HG03159 (cell line): ENCODE data around the gene ERBIN.
A peak's percentile ranks its signal among the peaks of the same experiment; 100 is the strongest.
"Not testable (repeated sequence)": the region's sequence is repeated elsewhere in the genome, so short reads cannot be mapped to it uniquely, and the experiment has no call there.

ENCODE experiments used
- ATAC-seq: cut with Tn5 transposase; IDR thresholded peaks from one replicate; pipeline ENCODE4 v1.9.1; 2021; ENCODE audit warnings: mild to moderate bottlenecking, moderate library complexity; ENCODE audit not compliant: unreplicated experiment

Gene ERBIN

GRCh38 chr5:65961633-65962032 is 35.3 kb downstream of the ERBIN start:
- ATAC-seq, result peak; percentile 79

GRCh38 chr5:65967288-65968066 is 41.1 kb downstream of the ERBIN start:
- ATAC-seq, result no peak

- no peak for ATAC-seq
Measured at GRCh38 chr5:65969539-65970393, 43.4 kb downstream of the ERBIN start.

GRCh38 chr5:65970481-65971367 is 44.3 kb downstream of the ERBIN start:
- no peak for ATAC-seq

GRCh38 chr5:65971643-65972042 is 45.3 kb downstream of the ERBIN start:
- ATAC-seq, result no peak

DNA sequence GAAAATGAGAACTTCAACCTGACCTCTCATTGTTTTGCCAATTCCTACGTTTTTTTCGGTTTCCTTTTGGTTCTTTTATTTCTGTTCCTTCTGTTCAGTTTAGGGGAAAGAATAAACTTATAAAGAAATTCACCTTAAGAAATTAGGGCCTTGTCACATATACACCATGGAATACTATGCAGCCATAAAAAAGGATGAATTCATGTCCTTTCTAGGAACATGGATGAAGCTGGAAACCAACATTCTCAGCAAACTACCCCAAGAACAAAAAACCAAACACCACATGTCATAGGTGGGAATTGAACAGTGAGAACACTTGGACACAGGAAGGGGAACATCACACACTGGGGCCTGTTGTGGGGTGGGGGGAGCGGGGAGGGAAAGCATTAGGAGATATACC is 46.5 kb downstream of the ERBIN start:
- not testable (repeated sequence) for ATAC-seq

DNA sequence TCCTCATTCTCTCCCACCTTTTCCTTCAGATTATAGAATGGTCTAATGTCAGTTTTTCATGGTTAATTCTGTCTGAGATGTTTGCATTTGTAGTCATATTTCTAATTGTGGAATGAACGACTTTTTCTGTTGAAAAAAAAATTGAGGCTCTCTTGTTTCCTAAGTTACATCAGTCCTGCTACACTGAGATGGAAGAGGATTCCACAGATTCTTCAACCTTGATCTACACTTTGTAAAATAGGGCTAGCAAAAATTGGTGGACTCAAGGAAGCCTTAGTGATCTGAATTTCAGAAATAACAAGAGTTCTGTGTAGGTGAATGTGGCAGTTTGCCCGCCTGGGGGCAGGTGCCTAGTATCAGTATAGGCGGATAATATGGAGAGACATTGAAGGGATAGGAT is 51.9 kb downstream of the ERBIN start:
- ATAC-seq, result no peak

DNA sequence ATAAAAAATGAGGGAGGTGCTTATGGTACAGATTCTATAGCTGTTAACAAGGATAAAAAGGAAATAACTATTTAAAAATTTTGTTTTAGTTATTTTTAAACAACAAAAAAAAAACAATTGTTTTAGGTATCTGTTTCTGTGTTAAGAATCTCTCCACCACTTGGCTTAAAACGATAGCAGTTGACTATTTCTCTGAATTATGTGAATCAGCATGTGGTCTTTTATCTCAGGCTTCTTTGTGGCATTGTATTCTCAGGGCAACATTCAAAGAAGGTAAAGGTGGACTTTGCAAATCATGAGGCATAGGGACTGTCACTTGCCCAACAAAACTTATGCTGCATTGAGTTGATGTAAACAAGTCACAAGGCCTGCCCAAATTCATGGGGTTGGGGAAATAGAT is 55.2 kb downstream of the ERBIN start:
- ATAC-seq, result no peak

- ATAC-seq, result no peak
Measured at GRCh38 chr5:65981969-65982619, 55.7 kb downstream of the ERBIN start.

DNA sequence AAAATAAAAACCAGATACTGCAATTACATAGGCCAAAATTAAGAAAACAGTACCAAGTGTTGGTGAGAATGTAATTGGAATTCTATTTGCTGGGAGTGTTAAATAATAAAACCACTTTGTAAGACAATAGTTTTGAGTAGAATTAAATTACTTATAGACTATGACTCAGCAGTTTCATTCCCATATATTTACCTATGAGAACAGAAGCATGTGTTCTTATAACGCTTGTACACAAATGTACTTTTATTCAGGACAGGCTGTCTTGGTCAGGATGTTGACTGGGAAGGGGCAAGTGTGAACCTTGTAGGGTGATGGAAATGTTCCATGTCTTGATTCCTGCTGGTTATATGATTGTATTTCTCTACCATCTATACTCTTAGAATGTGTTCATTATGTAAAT is 56.3 kb downstream of the ERBIN start:
- no peak for ATAC-seq

DNA sequence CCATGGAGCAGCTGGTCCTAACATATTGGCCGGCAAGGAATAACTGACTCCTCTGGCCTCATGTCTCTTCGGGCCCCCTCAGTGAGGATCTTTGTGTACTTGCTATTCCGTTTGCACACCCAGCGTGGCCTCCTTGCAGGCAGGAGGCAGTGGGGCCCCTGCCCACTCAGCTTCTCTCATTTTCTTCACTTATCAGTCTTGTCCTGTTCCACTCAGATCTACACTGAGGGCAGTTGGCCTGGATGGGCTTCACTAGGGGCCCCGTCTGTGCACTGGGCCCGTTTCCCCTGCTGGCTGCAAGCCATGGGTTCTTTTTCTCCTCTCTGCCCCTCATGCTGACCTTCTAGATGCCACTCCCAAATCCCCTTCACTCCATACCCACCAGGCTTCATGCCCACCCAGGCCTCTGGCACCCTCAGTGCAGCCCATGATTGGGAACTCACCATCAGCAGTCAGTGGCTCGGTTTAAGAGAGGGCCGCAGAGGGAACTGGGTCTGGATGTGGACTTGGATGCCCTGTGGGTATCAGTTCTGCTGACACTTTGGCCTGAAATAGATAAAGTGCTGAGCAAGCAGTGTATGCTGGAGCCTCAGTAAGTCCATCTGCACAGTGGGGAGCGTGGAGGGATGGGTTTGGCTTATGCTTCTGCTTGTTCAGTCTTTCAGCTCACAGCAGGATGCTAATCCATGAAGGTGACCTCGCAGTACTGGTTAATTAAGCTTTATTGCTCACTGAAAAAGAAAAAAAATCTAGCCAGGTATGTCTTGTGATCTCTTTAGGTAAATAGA is 57.9 kb downstream of the ERBIN start:
- ATAC-seq, result no peak

DNA sequence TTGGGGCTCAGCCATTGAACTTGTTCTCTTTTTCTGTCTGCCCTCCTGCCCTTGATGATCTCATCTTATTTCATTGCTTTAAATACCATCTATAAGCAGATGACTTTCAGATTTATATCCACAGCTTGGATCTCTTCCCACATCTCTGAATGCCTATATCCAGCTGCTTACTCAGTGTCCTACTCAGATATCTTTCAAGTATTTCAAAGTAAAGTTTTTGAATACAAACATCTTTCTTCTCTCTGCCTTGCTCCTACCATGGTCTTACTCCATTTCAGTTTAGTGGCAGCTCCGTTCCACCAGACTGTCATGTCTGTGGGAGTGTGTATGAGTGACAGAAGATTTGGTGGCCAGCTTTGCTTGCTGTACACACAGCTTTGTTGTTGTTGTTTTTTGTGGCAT is 59.7 kb downstream of the ERBIN start:
- ATAC-seq, result no peak

- ATAC-seq, result no peak
Measured at GRCh38 chr5:65986796-65987195, 60.4 kb downstream of the ERBIN start.

- ATAC-seq, result no peak
Measured at GRCh38 chr5:65987982-65988381, 61.6 kb downstream of the ERBIN start.

DNA sequence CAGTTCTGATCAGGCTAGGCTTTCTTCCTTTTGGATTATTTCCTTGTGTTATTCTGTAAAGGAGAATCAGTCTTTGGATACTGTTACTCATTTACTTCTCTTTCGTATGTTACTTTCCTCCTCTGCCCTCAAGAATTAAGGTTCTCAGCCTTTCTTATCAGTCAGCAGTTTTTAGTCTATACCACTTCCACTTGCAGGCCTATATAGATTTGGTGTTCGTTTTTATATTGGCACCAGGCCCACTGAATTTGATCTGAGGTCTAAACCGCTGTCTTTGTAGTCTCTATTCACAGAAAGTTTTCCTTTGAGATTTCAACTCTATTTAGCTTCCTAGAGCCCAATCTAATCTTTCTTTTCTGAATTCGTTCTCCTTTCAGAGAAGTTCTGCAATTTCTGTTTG is 62.8 kb downstream of the ERBIN start:
- ATAC-seq, result no peak

DNA sequence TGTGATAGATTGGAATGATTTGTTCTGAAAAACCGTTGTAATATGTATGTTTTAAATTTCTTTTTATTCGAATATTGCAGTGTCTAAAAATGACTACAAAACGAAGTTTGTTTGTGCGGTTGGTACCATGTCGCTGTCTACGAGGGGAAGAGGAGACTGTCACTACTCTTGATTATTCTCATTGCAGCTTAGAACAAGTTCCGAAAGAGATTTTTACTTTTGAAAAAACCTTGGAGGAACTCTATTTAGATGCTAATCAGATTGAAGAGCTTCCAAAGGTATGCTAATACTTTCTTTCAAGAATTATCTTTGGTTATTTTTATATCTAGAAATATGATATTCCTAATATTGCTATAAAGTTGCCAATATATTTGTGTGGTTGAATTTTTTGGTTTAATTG is 66.3 kb downstream of the ERBIN start:
- ATAC-seq, result no peak

- no peak for ATAC-seq
Measured at GRCh38 chr5:65994117-65994786, 67.9 kb downstream of the ERBIN start.

DNA sequence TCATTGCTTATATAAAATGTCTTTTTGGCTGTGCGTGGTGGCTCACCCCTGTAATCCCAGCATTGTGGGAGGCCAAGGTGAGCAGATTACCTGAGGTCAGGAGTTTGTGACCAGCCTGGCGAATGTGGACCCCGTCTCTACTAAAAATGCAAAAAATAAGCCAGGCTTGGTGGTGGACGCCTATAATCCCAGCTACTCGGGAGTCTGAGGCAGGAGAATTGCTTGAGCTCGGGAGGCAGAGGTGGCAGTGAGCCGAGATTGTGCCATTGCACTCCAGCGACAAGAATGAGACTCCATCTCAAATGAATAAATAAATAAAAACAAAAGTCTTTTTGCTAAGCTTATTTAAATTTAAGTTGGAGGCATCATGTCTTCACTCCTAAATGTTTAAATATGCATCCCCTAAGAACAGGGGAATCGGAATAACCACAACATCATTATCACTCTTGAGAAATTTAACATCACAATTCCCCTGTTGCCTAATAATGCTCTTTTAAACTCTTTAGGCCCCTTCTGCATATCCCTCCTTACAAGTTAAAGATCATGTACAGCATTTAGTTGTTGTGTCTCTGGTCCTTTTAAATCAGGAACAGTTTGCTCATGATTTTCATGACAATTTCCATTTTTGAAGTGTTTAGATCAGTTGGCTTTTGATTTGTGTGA is 72.8 kb downstream of the ERBIN start:
- ATAC-seq, result no peak

DNA sequence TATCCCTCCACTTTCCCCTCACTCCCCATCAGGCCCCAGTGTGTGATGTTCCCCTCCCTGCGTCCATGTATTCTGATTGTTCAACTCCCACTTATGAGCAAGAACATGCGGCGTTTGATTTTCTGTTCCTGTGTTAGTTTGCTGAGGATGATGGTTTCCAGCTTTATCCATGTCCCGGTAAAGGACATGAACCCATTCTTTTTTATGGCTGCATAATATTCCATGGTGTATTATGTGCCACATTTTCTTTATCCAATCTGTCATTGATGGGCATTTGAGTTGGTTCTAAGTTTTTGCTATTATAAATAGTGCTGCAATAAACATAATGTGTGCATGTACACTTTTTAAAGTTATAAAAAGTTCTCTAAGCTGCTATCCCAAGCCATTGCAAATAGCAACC is 75.6 kb downstream of the ERBIN start:
- ATAC-seq, result no peak
